CD14-positive monocyte (primary cell): ENCODE measurements around the gene RALA. TPM values are rescaled to one million over a fixed set of nuclear protein-coding genes. Genes with fewer than 3 reads are reported as not detected.

Experiments
- DNase-seq, 3 donors: peaks; one replicate each; pipeline ENCODE4 v3.0.0-alpha.2; 2011 to 2022
- H2AFZ ChIP-seq: 2 replicates; pipeline ENCODE4 v1.6.0; 2012; ENCODE audit warnings: mild to moderate bottlenecking, low read depth, low read length, inconsistent platforms; ENCODE audit not compliant: insufficient read depth, poor library complexity, severe bottlenecking
- H3K27ac ChIP-seq, 2 donors: 1 replicate in 1 of 2; 2 replicates in 1 of 2; pipeline ENCODE4 v1.5.1; 2012 to 2013; ENCODE audit warnings: low read length in 2 of 2, control low read depth in 1 of 2, inconsistent platforms in 1 of 2, low read depth in 1 of 2, mild to moderate bottlenecking in 1 of 2
- H3K27me3 ChIP-seq, 2 donors: one replicate each; pipeline versions ENCODE4 v1.6.0 to v1.6.1; 2011 to 2013; ENCODE audit warnings: low read length in 2 of 2; ENCODE audit not compliant: control insufficient read depth in 2 of 2, insufficient read depth in 2 of 2
- H3K36me3 ChIP-seq, 2 donors: replicated peaks in 1 of 2; 1 replicate in 1 of 2; 2 replicates in 1 of 2; pipeline versions ENCODE4 v1.5.1 to v1.6.1; 2012 to 2013; ENCODE audit warnings: low read length in 2 of 2, control low read depth in 1 of 2, inconsistent platforms in 1 of 2, mild to moderate bottlenecking in 1 of 2; ENCODE audit not compliant: insufficient read depth in 2 of 2, control insufficient read depth in 1 of 2
- H3K4me1 ChIP-seq, 2 donors: 1 replicate in 1 of 2; 2 replicates in 1 of 2; pipeline versions ENCODE4 v1.5.1 to v1.6.1; 2012 to 2013; ENCODE audit warnings: low read length in 2 of 2, control low read depth in 1 of 2, inconsistent platforms in 1 of 2, mild to moderate bottlenecking in 1 of 2, moderate library complexity in 1 of 2; ENCODE audit not compliant: insufficient read depth in 2 of 2, control insufficient read depth in 1 of 2
- H3K4me2 ChIP-seq: replicated peaks from 2 replicates; pipeline ENCODE3; 2012; ENCODE audit warnings: low read length, moderate library complexity, mild to moderate bottlenecking; ENCODE audit not compliant: poor library complexity, severe bottlenecking; ENCODE audit errors: extremely low read depth
- H3K4me3 ChIP-seq, 3 experiments: fragments of 200-600 bp in 1 of 3; sonication (generic) in 1 of 3; replicated peaks in 1 of 3; 1 replicate in 2 of 3; 2 replicates in 1 of 3; pipeline ENCODE4 v1.5.1; 2011 to 2013; ENCODE audit warnings: low read length in 3 of 3, mild to moderate bottlenecking in 3 of 3, control low read depth in 2 of 3, low read depth in 2 of 3, inconsistent platforms in 1 of 3, moderate library complexity in 1 of 3
- H3K79me2 ChIP-seq: 2 replicates; pipeline ENCODE4 v1.6.0; 2012; ENCODE audit warnings: mild to moderate bottlenecking, control low read depth, inconsistent platforms, low read length, moderate library complexity; ENCODE audit not compliant: insufficient read depth
- H3K9ac ChIP-seq: 2 replicates; pipeline ENCODE4 v1.6.0; 2017; ENCODE audit warnings: low read length, mild to moderate bottlenecking; ENCODE audit not compliant: insufficient read depth, poor library complexity, severe bottlenecking
- H3K9me3 ChIP-seq, 2 donors: replicated peaks in 1 of 2; 1 replicate in 1 of 2; 2 replicates in 1 of 2; pipeline versions ENCODE4 v1.5.1 to v1.6.1; 2012 to 2013; ENCODE audit warnings: low read length in 2 of 2, control low read depth in 1 of 2; ENCODE audit not compliant: control insufficient read depth in 1 of 2, insufficient read depth in 1 of 2
- H4K20me1 ChIP-seq: 2 replicates; pipeline ENCODE4 v1.6.0; 2012; ENCODE audit warnings: mild to moderate bottlenecking, low read length, control low read depth, moderate library complexity; ENCODE audit not compliant: insufficient read depth
- H3K27ac Mint-ChIP-seq, 7 donors: one replicate each; pipeline ENCODE4 v1.8.0; 2020; ENCODE audit warnings: mild to moderate bottlenecking in 7 of 7, mixed read lengths in 7 of 7, moderate library complexity in 6 of 7, inconsistent platforms in 2 of 7
- H3K27me3 Mint-ChIP-seq, 3 donors: one replicate each; pipeline ENCODE4 v1.8.0; 2021 to 2022; ENCODE audit warnings: low read depth in 3 of 3, mild to moderate bottlenecking in 3 of 3, mixed read lengths in 3 of 3, moderate library complexity in 3 of 3, inconsistent platforms in 1 of 3
- H3K36me3 Mint-ChIP-seq, 2 donors: one replicate each; pipeline ENCODE4 v1.8.0; 2020; ENCODE audit warnings: mixed read lengths in 2 of 2, inconsistent platforms in 1 of 2, mild to moderate bottlenecking in 1 of 2
- H3K4me1 Mint-ChIP-seq: one replicate; pipeline ENCODE4 v1.8.0; 2020; ENCODE audit warnings: mild to moderate bottlenecking, mixed read lengths
- H3K4me3 Mint-ChIP-seq, 2 donors: one replicate each; pipeline ENCODE4 v1.8.0; 2020; ENCODE audit warnings: mild to moderate bottlenecking in 2 of 2, mixed read lengths in 2 of 2, moderate library complexity in 1 of 2
- H3K9me3 Mint-ChIP-seq, 7 donors: one replicate each; pipeline ENCODE4 v1.8.0; 2020 to 2022; ENCODE audit warnings: mixed read lengths in 7 of 7, mild to moderate bottlenecking in 6 of 7, moderate library complexity in 6 of 7, inconsistent platforms in 2 of 7
- CTCF ChIP-seq: fragments of 200-600 bp; IDR thresholded peaks from one replicate; pipeline ENCODE4 v1.8.0; 2022; ENCODE audit warnings: antibody characterized with exemption, mild to moderate bottlenecking
- WGBS: methylation state at CpG from one replicate; pipeline ENCODE4 v1.1.5; 2013; ENCODE audit warnings: missing lambda C conversion rate; ENCODE audit not compliant: insufficient coverage; 5-methylcytosine and 5-hydroxymethylcytosine counted together
- intact Hi-C, 2 donors: fragments of 100-400 bp; cut with micrococcal nuclease; formaldehyde crosslinking; loops; one replicate each; pipeline versions ENCODE4 v1.15.0 to v1.15.1; 2023
- polyA plus RNA-seq, 3 donors: library from polyadenylated mRNA; depleted of rRNA in 1 of 3; unstranded in 2 of 3; stranded (reverse) in 1 of 3; fragments of 300-500 nt in 2 of 3; fragments of >200 nt in 1 of 3; fragmentation: Illumina TruSeq in 2 of 3; gene quantifications; 1 replicate in 2 of 3; 2 replicates in 1 of 3; pipeline ENCODE4 v1.2.3, GENCODE V29; 2012 to 2021

The RALA gene
- polyA plus RNA-seq, 3 donors, result 5.9 to 32.0 (median 30.8) TPM

- Histone ChIP-seq H3K27me3 (no peaks in the 10 kb centered on the region), H3K4me2 (no peak overlapping the region), H2AFZ (no peak overlapping the region), H3K27ac (no peak overlapping the region), H3K4me3 (no peak overlapping the region), H3K9me3 (peaks cover 0 to 1% of the 10 kb centered on the region in 2 donors), H3K36me3 (no peaks in the 10 kb centered on the region), H3K79me2 (peaks cover 53% of the 10 kb centered on the region), H3K4me1 (peaks cover 10 to 13% of the 10 kb centered on the region in 2 donors), H3K9ac (no peak overlapping the region), H4K20me1 (peaks cover 58% of the 10 kb centered on the region)
- Mint-ChIP-seq H3K27me3 (peaks cover 0 to 1% (median 0%) of the 10 kb centered on the region in 3 donors), H3K36me3 (peaks cover 0 to 3% of the 10 kb centered on the region in 2 donors), H3K9me3 (peaks cover 0 to 2% (median 0%) of the 10 kb centered on the region in 7 donors), H3K4me1 (peaks cover 26% of the 10 kb centered on the region), H3K4me3 (no peak overlapping the region), H3K27ac (no peak overlapping the region)
- no peak for TF ChIP-seq CTCF
- intact Hi-C loops, result no loop called here
- 100% methylated on average over 2 of the region's 3 CpGs for WGBS
- no peak for DNase-seq
Observed at GRCh38 chr7:39681887-39682441, 58.6 kb downstream of the RALA start.

GRCh38 chr7:39683216-39683845 is 60.0 kb downstream of the RALA start:
- no peak overlapping the region for H2AFZ ChIP-seq
- peaks cover 0 to 6% of the 10 kb centered on the region in 2 donors for H3K36me3 ChIP-seq
- H3K9me3 ChIP-seq, result no peaks in the 10 kb centered on the region
- Mint-ChIP-seq H3K4me3 (no peak overlapping the region), H3K9me3 (no peaks in the 10 kb centered on the region), H3K36me3 (peaks cover 8 to 10% of the 10 kb centered on the region in 2 donors), H3K27ac (peak overlapping the region in 4 of 7 donors; percentile 8 to 53 (median 24)), H3K27me3 (peaks cover 0 to 1% (median 0%) of the 10 kb centered on the region in 3 donors), H3K4me1 (peaks cover 24% of the 10 kb centered on the region)
- H4K20me1 ChIP-seq, result peaks cover 53% of the 10 kb centered on the region
- peaks cover 10 to 13% of the 10 kb centered on the region in 2 donors for H3K4me1 ChIP-seq
- intact Hi-C loops, result no loop called here
- no peak overlapping the region for H3K9ac ChIP-seq
- no peaks in the 10 kb centered on the region for H3K27me3 ChIP-seq
- no peak overlapping the region for H3K27ac ChIP-seq
- no CpG with 5 or more reads among the region's 2 CpGs for WGBS
- TF ChIP-seq CTCF, result no peak
- peaks cover 50% of the 10 kb centered on the region for H3K79me2 ChIP-seq
- H3K4me2 ChIP-seq, result no peak overlapping the region
- DNase-seq, result no peak
- H3K4me3 ChIP-seq, result no peak overlapping the region
